Endothelial cell of umbilical vein (primary cell): ENCODE data around the gene OR10P1. TPM values are rescaled to one million over a fixed set of nuclear protein-coding genes. Genes with fewer than 3 reads are reported as not detected.

ENCODE experiments used
- BruUV-seq: library from RNA; stranded (reverse); fragments of 400-500 nt; replicated peaks from 2 replicates; lab custom pipeline; 2021; lab: Mats Ljungman, UMichigan
- CTCF ChIA-PET: fragments of 300-600, 350-600 bp; sonication (Branson Sonifier 250); formaldehyde crosslinking; loops from one replicate; lab custom pipeline; 2021; ENCODE audit warnings: antibody characterized with exemption, inconsistent platforms; lab: Charles Lee
- POLR2A ChIA-PET: fragments of 300-600, 350-600 bp; sonication (Branson Sonifier 250); formaldehyde crosslinking; loops from one replicate; lab custom pipeline; 2021; ENCODE audit warnings: antibody characterized with exemption, inconsistent platforms; lab: Charles Lee
- DNase-seq: peaks from one replicate; pipeline ENCODE4 v3.0.0-alpha.2; 2011; ENCODE audit warnings: low read depth, low spot score
- FAIRE-seq: peaks from 2 replicates; lab custom pipeline; 2011; peaks lifted over from hg19 to GRCh38; lab: Jason Lieb, UNC
- H2AFZ ChIP-seq: 2 replicates; pipeline ENCODE4 v1.6.0; 2012; ENCODE audit warnings: low read depth, low read length, control low read depth, inconsistent platforms
- H3K27ac ChIP-seq: 2 replicates; pipeline ENCODE4 v1.5.1; 2011; ENCODE audit warnings: low read depth, mild to moderate bottlenecking, control low read depth, low read length, moderate library complexity; ENCODE audit not compliant: insufficient read depth
- H3K27me3 ChIP-seq, 2 experiments: 2 replicates each; pipeline versions ENCODE4 v1.6.0 to v1.6.1; 2011; ENCODE audit warnings: low read length in 2 of 2, mixed read lengths in 1 of 2; ENCODE audit not compliant: control insufficient read depth in 2 of 2, insufficient read depth in 2 of 2
- H3K36me3 ChIP-seq, 2 experiments: 2 replicates in 1 of 2; 3 replicates in 1 of 2; pipeline ENCODE4 v1.5.1; 2011; ENCODE audit warnings: low read length in 2 of 2, mild to moderate bottlenecking in 1 of 2, moderate library complexity in 1 of 2; ENCODE audit not compliant: control insufficient read depth in 2 of 2, insufficient read depth in 2 of 2; ENCODE audit errors: extremely low read depth in 1 of 2
- H3K4me1 ChIP-seq: 3 replicates; pipeline ENCODE4 v1.5.1; 2011; ENCODE audit warnings: mild to moderate bottlenecking, low read length; ENCODE audit not compliant: control insufficient read depth, insufficient read depth; ENCODE audit errors: extremely low read depth
- H3K4me2 ChIP-seq: 2 replicates; pipeline ENCODE4 v1.6.1; 2011; ENCODE audit warnings: low read length, control low read depth, mixed read lengths; ENCODE audit not compliant: insufficient read depth
- H3K4me3 ChIP-seq, 3 experiments: fragments of 200-600 bp in 1 of 3; sonication (generic), shearing (Covaris generic) in 1 of 3; replicated peaks in 1 of 3; 2 replicates each; pipeline ENCODE4 v1.5.1; 2011 to 2016; ENCODE audit warnings: control low read depth in 3 of 3, low read length in 3 of 3, mild to moderate bottlenecking in 2 of 3, inconsistent platforms in 1 of 3, low read depth in 1 of 3, moderate library complexity in 1 of 3; ENCODE audit not compliant: insufficient read depth in 1 of 3
- H3K79me2 ChIP-seq: 2 replicates; pipeline ENCODE4 v1.6.0; 2012; ENCODE audit warnings: low read length, inconsistent platforms; ENCODE audit not compliant: control insufficient read depth, insufficient read depth
- H3K9ac ChIP-seq: replicated peaks from 2 replicates; pipeline ENCODE3; 2011; ENCODE audit warnings: low read length, control low read depth; ENCODE audit not compliant: insufficient read depth; ENCODE audit errors: extremely low read depth
- H3K9me1 ChIP-seq: replicated peaks from 3 replicates; pipeline ENCODE4 v1.6.0; 2011; ENCODE audit warnings: mild to moderate bottlenecking, low read length; ENCODE audit not compliant: control insufficient read depth, insufficient read depth; ENCODE audit errors: extremely low read depth
- H3K9me3 ChIP-seq: replicated peaks from 2 replicates; pipeline ENCODE4 v1.5.1; 2012; ENCODE audit warnings: low read length, inconsistent platforms; ENCODE audit not compliant: control insufficient read depth, insufficient read depth
- H4K20me1 ChIP-seq: replicated peaks from 2 replicates; pipeline ENCODE3; 2011; ENCODE audit warnings: mild to moderate bottlenecking, low read length; ENCODE audit not compliant: control insufficient read depth, insufficient read depth; ENCODE audit errors: extremely low read depth
- CTCF ChIP-seq, 2 donors: IDR thresholded peaks; 1 replicate in 1 of 2; 2 replicates in 1 of 2; pipeline ENCODE4 v1.5.1; 2011; ENCODE audit warnings: low read length in 2 of 2, mild to moderate bottlenecking in 2 of 2, moderate library complexity in 2 of 2, control low read depth in 1 of 2, inconsistent platforms in 1 of 2, low read depth in 1 of 2; ENCODE audit not compliant: insufficient read depth in 1 of 2; ENCODE audit errors: extremely low read depth in 1 of 2
- EZH2 ChIP-seq: IDR thresholded peaks from 2 replicates; pipeline ENCODE4 v1.6.1; 2012; ENCODE audit warnings: borderline replicate concordance, low read depth, mild to moderate bottlenecking, moderate library complexity, low read length, inconsistent platforms; ENCODE audit not compliant: severe bottlenecking
- FOS ChIP-seq: IDR thresholded peaks from 2 replicates; pipeline ENCODE4 v1.6.1; 2011; ENCODE audit warnings: mild to moderate bottlenecking, low read length, moderate library complexity, borderline replicate concordance; ENCODE audit not compliant: insufficient read depth
- GATA2 ChIP-seq: IDR thresholded peaks from 2 replicates; pipeline ENCODE4 v1.7.0; 2011; ENCODE audit warnings: low read depth, mild to moderate bottlenecking, moderate library complexity, mixed read lengths, low read length; ENCODE audit not compliant: insufficient read length, insufficient read depth
- JUN ChIP-seq: IDR thresholded peaks from 2 replicates; pipeline ENCODE4 v1.6.1; 2011; ENCODE audit warnings: borderline replicate concordance, low read depth; ENCODE audit not compliant: insufficient read length, insufficient read depth
- MAX ChIP-seq: IDR thresholded peaks from 2 replicates; pipeline ENCODE4 v1.6.1; 2011; ENCODE audit not compliant: insufficient read depth, insufficient read length
- MYC ChIP-seq: IDR thresholded peaks from one replicate; pipeline ENCODE4 v1.6.1; 2011; ENCODE audit warnings: mild to moderate bottlenecking, low read depth, low read length
- POLR2A ChIP-seq: IDR thresholded peaks from 2 replicates; pipeline ENCODE4 v1.6.1; 2012; ENCODE audit warnings: low read depth, mild to moderate bottlenecking, control low read depth, low read length
- POLR2AphosphoS5 ChIP-seq: IDR thresholded peaks from 2 replicates; pipeline ENCODE4 v1.6.1; 2012; ENCODE audit warnings: low read depth, mild to moderate bottlenecking, control low read depth, low read length, moderate library complexity; ENCODE audit not compliant: insufficient read depth
- dilution Hi-C: fragments of 300-500 bp; cut with MboI; formaldehyde crosslinking; loops from one replicate; pipeline ENCODE4 v1.15.0; 2019; ENCODE audit warnings: low sequenced_read_pairs; ENCODE audit not compliant: extremely low pct_ligation_motif_present
- intact Hi-C: fragments of 100-400 bp; cut with micrococcal nuclease; formaldehyde crosslinking; loops from one replicate; pipeline ENCODE4 v1.10.0; 2022
- polyA plus RNA-seq, 4 experiments: library from polyadenylated mRNA; depleted of rRNA in 3 of 4; stranded (reverse) in 3 of 4; unstranded in 1 of 4; fragments of >200 nt; gene quantifications; 2 replicates each; pipeline versions ENCODE4 v1.2.1 to v1.2.3, GENCODE V29; 2011 to 2012; ENCODE audit warnings: missing spikeins in 1 of 4
- total RNA-seq: library from RNA; stranded (reverse); gene quantifications from 2 replicates; pipeline ENCODE4 v1.2.3, GENCODE V29; 2021

OR10P1 gene
- total and polyA plus RNA-seq, 2 donors (not counting 3 experiments of a cell fraction or from before 2014, with no cell fraction given), result not detected

- dilution Hi-C loops, result no loop called here
- CTCF ChIA-PET, result interaction anchor here (0.8 kb wide), 1 partner anchor 421 kb away, joined by 3 read pairs; no protein-coding TSS in a partner anchor
- H3K36me3 ChIP-seq, result no peaks in the 10 kb centered on the region
- DNase-seq (no peak), FAIRE-seq (no peak)
- BruUV-seq, result no TSS peak
- intact Hi-C loops, result no loop called here
- H3K9me3 ChIP-seq, result no peaks in the 10 kb centered on the region
- H3K27me3 ChIP-seq, result peaks cover 2 to 4% of the 10 kb centered on the region in 2 experiments
- TF ChIP-seq POLR2A (no peak), FOS (no peak), EZH2 (no peak), MYC (no peak), POLR2AphosphoS5 (no peak), GATA2 (no peak), MAX (no peak), JUN (no peak), CTCF (IDR thresholded peaks at IDR 0.05; ENCODE audit: extremely low read depth in 1 of 2, insufficient read depth in 1 of 2, low read depth in 1 of 2, low read length in 2 of 2) (no peak)
- H3K9ac ChIP-seq, result no peak overlapping the region
- no peaks in the 10 kb centered on the region for H3K9me1 ChIP-seq
- H4K20me1 ChIP-seq, result no peaks in the 10 kb centered on the region
- no peak overlapping the region for H3K4me2 ChIP-seq
- no peak overlapping the region for H3K27ac ChIP-seq
- POLR2A ChIA-PET, result no interaction called here
- no peak overlapping the region for H2AFZ ChIP-seq
- no peaks in the 10 kb centered on the region for H3K79me2 ChIP-seq
- H3K4me1 ChIP-seq, result no peaks in the 10 kb centered on the region
- H3K4me3 ChIP-seq, result no peak overlapping the region
These were observed 26.1 kb upstream of the OR10P1 start for GRCh38 chr12:55610598-55610997.
